ENCODE measurements around the gene KIAA0930.

- TF ChIP-seq, protein P1, sequence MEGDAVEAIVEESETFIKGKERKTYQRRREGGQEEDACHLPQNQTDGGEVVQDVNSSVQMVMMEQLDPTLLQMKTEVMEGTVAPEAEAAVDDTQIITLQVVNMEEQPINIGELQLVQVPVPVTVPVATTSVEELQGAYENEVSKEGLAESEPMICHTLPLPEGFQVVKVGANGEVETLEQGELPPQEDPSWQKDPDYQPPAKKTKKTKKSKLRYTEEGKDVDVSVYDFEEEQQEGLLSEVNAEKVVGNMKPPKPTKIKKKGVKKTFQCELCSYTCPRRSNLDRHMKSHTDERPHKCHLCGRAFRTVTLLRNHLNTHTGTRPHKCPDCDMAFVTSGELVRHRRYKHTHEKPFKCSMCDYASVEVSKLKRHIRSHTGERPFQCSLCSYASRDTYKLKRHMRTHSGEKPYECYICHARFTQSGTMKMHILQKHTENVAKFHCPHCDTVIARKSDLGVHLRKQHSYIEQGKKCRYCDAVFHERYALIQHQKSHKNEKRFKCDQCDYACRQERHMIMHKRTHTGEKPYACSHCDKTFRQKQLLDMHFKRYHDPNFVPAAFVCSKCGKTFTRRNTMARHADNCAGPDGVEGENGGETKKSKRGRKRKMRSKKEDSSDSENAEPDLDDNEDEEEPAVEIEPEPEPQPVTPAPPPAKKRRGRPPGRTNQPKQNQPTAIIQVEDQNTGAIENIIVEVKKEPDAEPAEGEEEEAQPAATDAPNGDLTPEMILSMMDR (IDR thresholded peaks at IDR 0.05 in 8 of 11, conservative IDR thresholded peaks at IDR 0.05 in 3 of 11): no peak
- no peak for TF ChIP-seq POLR2A (IDR thresholded peaks at IDR 0.05)
- TF ChIP-seq POLR2AphosphoS5 (IDR thresholded peaks at IDR 0.05): no peak
These were observed 32.0 kb downstream of the KIAA0930 start for GRCh38 chr22:45208696-45208992.

All from spleen (tissue), 7 donors.